SK-N-MC (cell line): Measurements from ENCODE around the gene ST6GALNAC3.

Experiments used
- EZH2 ChIP-seq: fragments of 200-600 bp; sonication (generic); IDR thresholded peaks from one replicate; pipeline ENCODE4 v1.6.1; 2017; ENCODE audit warnings: antibody characterized with exemption
- POLR2AphosphoS5 ChIP-seq: IDR thresholded peaks from 2 replicates; pipeline ENCODE4 v1.6.1; 2012; ENCODE audit warnings: mild to moderate bottlenecking, low read depth, low read length, borderline replicate concordance

DNA sequence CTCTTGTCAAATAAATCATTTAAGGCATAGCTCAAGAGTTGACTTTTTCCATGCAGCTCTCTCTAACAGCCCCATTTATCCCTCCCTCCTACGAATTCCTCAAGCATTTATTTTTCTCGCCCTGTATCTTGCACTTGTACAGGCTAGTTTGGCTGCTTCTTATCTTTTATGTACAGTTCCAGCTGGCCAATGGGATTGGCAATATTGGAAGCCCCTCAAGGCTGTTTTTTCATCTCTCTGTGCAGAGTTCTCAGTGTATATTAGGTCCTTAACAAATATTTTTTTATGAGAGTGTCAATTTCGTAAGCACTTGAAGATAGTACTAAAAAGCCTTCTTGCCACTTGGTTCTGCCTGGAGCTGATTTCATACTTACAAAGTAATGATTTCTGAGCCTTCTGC, 356.0 kb downstream of the ST6GALNAC3 start:
- TF ChIP-seq EZH2 (no peak), POLR2AphosphoS5 (no peak)
